HFF-Myc (cell line): ENCODE data around the gene TMEM51.

Source experiments
- DNase-seq: peaks from one replicate; pipeline ENCODE4 v3.0.0-alpha.2; 2011; ENCODE audit warnings: low read depth; ENCODE audit errors: extremely low read depth
- H3K4me3 ChIP-seq: replicated peaks from 2 replicates; pipeline ENCODE4 v1.5.1; 2011; ENCODE audit warnings: low read depth, mild to moderate bottlenecking, control low read depth, low read length
- CTCF ChIP-seq: IDR thresholded peaks from 2 replicates; pipeline ENCODE4 v1.5.1; 2012; ENCODE audit warnings: mild to moderate bottlenecking, low read depth, low read length, control low read depth; ENCODE audit errors: missing control alignments

The TMEM51 gene

GRCh38 chr1:15201221-15201620, 47.7 kb downstream of the TMEM51 start:
- H3K4me3 ChIP-seq = no peak overlapping the region
- DNase-seq = no peak
- TF ChIP-seq CTCF = no peak

- no peak for TF ChIP-seq CTCF
- no peak for DNase-seq
- no peak overlapping the region for H3K4me3 ChIP-seq
Measured at GRCh38 chr1:15201849-15202551, 48.5 kb downstream of the TMEM51 start.

- no peak overlapping the region for H3K4me3 ChIP-seq
- no peak for DNase-seq
- no peak for TF ChIP-seq CTCF
Measured at GRCh38 chr1:15204931-15205330, 51.4 kb downstream of the TMEM51 start.

- no peak overlapping the region for H3K4me3 ChIP-seq
- TF ChIP-seq CTCF = no peak
- no peak for DNase-seq
Measured at GRCh38 chr1:15205586-15206346, 52.2 kb downstream of the TMEM51 start.

GRCh38 chr1:15206418-15207030, 53.0 kb downstream of the TMEM51 start:
- no peak for DNase-seq
- no peak overlapping the region for H3K4me3 ChIP-seq
- no peak for TF ChIP-seq CTCF

GRCh38 chr1:15207031-15207828, 53.7 kb downstream of the TMEM51 start:
- TF ChIP-seq CTCF = no peak
- no peak overlapping the region for H3K4me3 ChIP-seq
- DNase-seq = no peak
